Measurements from ENCODE around the gene MRTFA. TPM values are rescaled to one million over a fixed set of nuclear protein-coding genes. Genes with fewer than 3 reads are reported as not detected.

Gene MRTFA
- total RNA-seq, 1 experiment from 2014 or later: 28.0 TPM

- Histone ChIP-seq H3K9me2 (ENCODE audit: insufficient read depth) (no peaks in the 10 kb centered on the region), H4K20me1 (ENCODE audit: insufficient read depth) (no peaks in the 10 kb centered on the region), H3K4me1 (ENCODE audit: control insufficient read depth in 1 of 2, insufficient read depth in 2 of 2, low read length in 2 of 2) (peaks cover 3 to 11% of the 10 kb centered on the region in 2 experiments; a peak in 2 of 4 replicates), H3K4me2 (ENCODE audit: low read length) (no peak overlapping the region), H3K4me3 (replicated peaks in 1 of 2; ENCODE audit: low read depth in 1 of 2, low read length in 2 of 2) (no peak overlapping the region), H3K79me2 (ENCODE audit: insufficient read depth, low read length) (peaks cover 68% of the 10 kb centered on the region), H3K36me3 (ENCODE audit: control insufficient read depth in 1 of 2, insufficient read depth in 2 of 2, low read length in 2 of 2) (no peaks in the 10 kb centered on the region), H2AFZ (ENCODE audit: low read depth, low read length, poor library complexity, severe bottlenecking) (no peak overlapping the region), H3K9me3 (ENCODE audit: control insufficient read depth in 1 of 2, insufficient read depth in 1 of 2, low read depth in 1 of 2, low read length in 2 of 2) (no peaks in the 10 kb centered on the region), H3K9ac (ENCODE audit: low read length) (no peak overlapping the region), H3K27me3 (ENCODE audit: insufficient read depth, low read length) (no peaks in the 10 kb centered on the region), H3K27ac (ENCODE audit: low read depth, low read length) (no peak overlapping the region)
- TF ChIP-seq CTCF (IDR thresholded peaks at IDR 0.05 in 2 of 3, conservative IDR thresholded peaks at IDR 0.05 in 1 of 3; ENCODE audit: borderline replicate concordance in 1 of 3, insufficient read depth in 1 of 3, low read depth in 2 of 3, low read length in 2 of 3) (no peak), CBX3 (IDR thresholded peaks at IDR 0.05; ENCODE audit: low read depth) (no peak), EZH2phosphoT487 (IDR thresholded peaks at IDR 0.05; ENCODE audit: borderline replicate concordance) (no peak), YY1 (IDR thresholded peaks at IDR 0.05; ENCODE audit: extremely low read depth, insufficient replicate concordance, low read depth, low read length) (no peak), SRF (IDR thresholded peaks at IDR 0.05; ENCODE audit: low read depth) (no peak), SP1 (IDR thresholded peaks at IDR 0.05; ENCODE audit: low read depth) (no peak), EZH2 (IDR thresholded peaks at IDR 0.05) (no peak), FOSL1 (IDR thresholded peaks at IDR 0.05; ENCODE audit: low read depth) (no peak), ZNF274 (IDR thresholded peaks at IDR 0.05; ENCODE audit: low read depth, low read length) (no peak), ELF1 (IDR thresholded peaks at IDR 0.05; ENCODE audit: borderline replicate concordance, low read depth) (no peak), POLR2A (IDR thresholded peaks at IDR 0.05; ENCODE audit: borderline replicate concordance, extremely low read depth, insufficient read depth, insufficient read length) (no peak), TCF7L2 (IDR thresholded peaks at IDR 0.05; ENCODE audit: borderline replicate concordance, extremely low read depth, insufficient read depth, insufficient read length) (no peak), MAX (IDR thresholded peaks at IDR 0.05) (no peak), RAD21 (IDR thresholded peaks at IDR 0.05; ENCODE audit: low read depth) (no peak), ZFX (IDR thresholded peaks at IDR 0.05) (no peak), POLR2AphosphoS5 (IDR thresholded peaks at IDR 0.05; ENCODE audit: low read depth, low read length) (no peak)
- TF ChIP-seq, protein P1, sequence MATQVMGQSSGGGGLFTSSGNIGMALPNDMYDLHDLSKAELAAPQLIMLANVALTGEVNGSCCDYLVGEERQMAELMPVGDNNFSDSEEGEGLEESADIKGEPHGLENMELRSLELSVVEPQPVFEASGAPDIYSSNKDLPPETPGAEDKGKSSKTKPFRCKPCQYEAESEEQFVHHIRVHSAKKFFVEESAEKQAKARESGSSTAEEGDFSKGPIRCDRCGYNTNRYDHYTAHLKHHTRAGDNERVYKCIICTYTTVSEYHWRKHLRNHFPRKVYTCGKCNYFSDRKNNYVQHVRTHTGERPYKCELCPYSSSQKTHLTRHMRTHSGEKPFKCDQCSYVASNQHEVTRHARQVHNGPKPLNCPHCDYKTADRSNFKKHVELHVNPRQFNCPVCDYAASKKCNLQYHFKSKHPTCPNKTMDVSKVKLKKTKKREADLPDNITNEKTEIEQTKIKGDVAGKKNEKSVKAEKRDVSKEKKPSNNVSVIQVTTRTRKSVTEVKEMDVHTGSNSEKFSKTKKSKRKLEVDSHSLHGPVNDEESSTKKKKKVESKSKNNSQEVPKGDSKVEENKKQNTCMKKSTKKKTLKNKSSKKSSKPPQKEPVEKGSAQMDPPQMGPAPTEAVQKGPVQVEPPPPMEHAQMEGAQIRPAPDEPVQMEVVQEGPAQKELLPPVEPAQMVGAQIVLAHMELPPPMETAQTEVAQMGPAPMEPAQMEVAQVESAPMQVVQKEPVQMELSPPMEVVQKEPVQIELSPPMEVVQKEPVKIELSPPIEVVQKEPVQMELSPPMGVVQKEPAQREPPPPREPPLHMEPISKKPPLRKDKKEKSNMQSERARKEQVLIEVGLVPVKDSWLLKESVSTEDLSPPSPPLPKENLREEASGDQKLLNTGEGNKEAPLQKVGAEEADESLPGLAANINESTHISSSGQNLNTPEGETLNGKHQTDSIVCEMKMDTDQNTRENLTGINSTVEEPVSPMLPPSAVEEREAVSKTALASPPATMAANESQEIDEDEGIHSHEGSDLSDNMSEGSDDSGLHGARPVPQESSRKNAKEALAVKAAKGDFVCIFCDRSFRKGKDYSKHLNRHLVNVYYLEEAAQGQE (IDR thresholded peaks at IDR 0.05; ENCODE audit: low read depth): no peak
- TF ChIP-seq, protein P2, sequence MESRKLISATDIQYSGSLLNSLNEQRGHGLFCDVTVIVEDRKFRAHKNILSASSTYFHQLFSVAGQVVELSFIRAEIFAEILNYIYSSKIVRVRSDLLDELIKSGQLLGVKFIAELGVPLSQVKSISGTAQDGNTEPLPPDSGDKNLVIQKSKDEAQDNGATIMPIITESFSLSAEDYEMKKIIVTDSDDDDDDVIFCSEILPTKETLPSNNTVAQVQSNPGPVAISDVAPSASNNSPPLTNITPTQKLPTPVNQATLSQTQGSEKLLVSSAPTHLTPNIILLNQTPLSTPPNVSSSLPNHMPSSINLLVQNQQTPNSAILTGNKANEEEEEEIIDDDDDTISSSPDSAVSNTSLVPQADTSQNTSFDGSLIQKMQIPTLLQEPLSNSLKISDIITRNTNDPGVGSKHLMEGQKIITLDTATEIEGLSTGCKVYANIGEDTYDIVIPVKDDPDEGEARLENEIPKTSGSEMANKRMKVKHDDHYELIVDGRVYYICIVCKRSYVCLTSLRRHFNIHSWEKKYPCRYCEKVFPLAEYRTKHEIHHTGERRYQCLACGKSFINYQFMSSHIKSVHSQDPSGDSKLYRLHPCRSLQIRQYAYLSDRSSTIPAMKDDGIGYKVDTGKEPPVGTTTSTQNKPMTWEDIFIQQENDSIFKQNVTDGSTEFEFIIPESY (IDR thresholded peaks at IDR 0.05; ENCODE audit: extremely low read depth, insufficient replicate concordance, low read length): no peak
- TF ChIP-seq, protein P3, sequence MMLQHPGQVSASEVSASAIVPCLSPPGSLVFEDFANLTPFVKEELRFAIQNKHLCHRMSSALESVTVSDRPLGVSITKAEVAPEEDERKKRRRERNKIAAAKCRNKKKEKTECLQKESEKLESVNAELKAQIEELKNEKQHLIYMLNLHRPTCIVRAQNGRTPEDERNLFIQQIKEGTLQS (IDR thresholded peaks at IDR 0.05): no peak
- intact Hi-C loops (cut with micrococcal nuclease): no loop called here
- CTCF ChIA-PET: no interaction called here
- ATAC-seq (no peak), DNase-seq (ENCODE audit: low read depth, low spot score) (no peak)
- RAD21 ChIA-PET (ENCODE audit: low non-redundant PET in 1 of 2, low total read pairs in 2 of 2, uncharacterized antibody in 2 of 2, unreplicated experiment in 2 of 2): no interaction called here
- no TSS peak for BruUV-seq (replicated peaks)
- POLR2A ChIA-PET: no interaction called here
Measured at GRCh38 chr22:40610329-40610850, 26.1 kb downstream of the MRTFA start.
